GM18861 (cell line): ENCODE data around the gene SSX2IP.
"Not testable (repeated sequence)": the region's sequence is repeated elsewhere in the genome, so short reads cannot be mapped to it uniquely, and the experiment has no call there.

Experiments
- ATAC-seq: cut with Tn5 transposase; IDR thresholded peaks from one replicate; pipeline ENCODE4 v1.9.1; 2021; ENCODE audit not compliant: unreplicated experiment

Gene SSX2IP

GRCh38 chr1:84620720-84621313, 69.4 kb downstream of the SSX2IP start:
- ATAC-seq: peak; percentile 91

GRCh38 chr1:84619383-84620102, 70.7 kb downstream of the SSX2IP start:
- no peak for ATAC-seq

- no peak for ATAC-seq
Observed at GRCh38 chr1:84617349-84617748, 72.9 kb downstream of the SSX2IP start.

- no peak for ATAC-seq
Observed at GRCh38 chr1:84615790-84616189, 74.5 kb downstream of the SSX2IP start.

- ATAC-seq: no peak
Observed at GRCh38 chr1:84613887-84614286, 76.4 kb downstream of the SSX2IP start.

GRCh38 chr1:84613026-84613425, 77.2 kb downstream of the SSX2IP start:
- ATAC-seq: no peak

- ATAC-seq: no peak
Observed at GRCh38 chr1:84611796-84612195, 78.5 kb downstream of the SSX2IP start.

- ATAC-seq: no peak
Observed at GRCh38 chr1:84611091-84611490, 79.2 kb downstream of the SSX2IP start.

GRCh38 chr1:84606977-84607376, 83.3 kb downstream of the SSX2IP start:
- no peak for ATAC-seq

- no peak for ATAC-seq
Observed at GRCh38 chr1:84605157-84605556, 85.1 kb downstream of the SSX2IP start.

- ATAC-seq: no peak
Observed at GRCh38 chr1:84603941-84604830, 86.1 kb downstream of the SSX2IP start.

GRCh38 chr1:84603223-84603622, 87.0 kb downstream of the SSX2IP start:
- no peak for ATAC-seq

GRCh38 chr1:84600796-84601195, 89.5 kb downstream of the SSX2IP start:
- no peak for ATAC-seq

- ATAC-seq: peak; percentile 75
Observed at GRCh38 chr1:84598846-84599741, 91.2 kb downstream of the SSX2IP start.

- no peak for ATAC-seq
Observed at GRCh38 chr1:84598418-84598817, 91.8 kb downstream of the SSX2IP start.

GRCh38 chr1:84597011-84597410, 93.2 kb downstream of the SSX2IP start:
- ATAC-seq: no peak

- ATAC-seq: not testable (repeated sequence)
Observed at GRCh38 chr1:84594959-84595358, 95.3 kb downstream of the SSX2IP start.
